Activated naive CD8-positive, alpha-beta T cell treated with anti-CD3 and anti-CD28 coated beads, Interleukin-2, amount 50 U/mL, for 24 hours (primary cell): ENCODE results near the gene LRRC23.

Source experiments
- ATAC-seq: fragments of 150-1000 bp; cut with Tn5 transposase; one replicate; pipeline ENCODE4 v1.10.0; 2021
- DNase-seq: peaks from one replicate; pipeline ENCODE4 v3.0.0; 2021
- H3K27ac Mint-ChIP-seq: one replicate; pipeline ENCODE4 v1.8.0; 2021; ENCODE audit warnings: mild to moderate bottlenecking, mixed read lengths
- H3K27me3 Mint-ChIP-seq: one replicate; pipeline ENCODE4 v1.8.0; 2021; ENCODE audit warnings: mixed read lengths
- H3K36me3 Mint-ChIP-seq: one replicate; pipeline ENCODE4 v1.8.0; 2021; ENCODE audit warnings: low read depth, mixed read lengths
- H3K4me1 Mint-ChIP-seq: one replicate; pipeline ENCODE4 v1.8.0; 2021; ENCODE audit warnings: mixed read lengths
- H3K4me3 Mint-ChIP-seq: one replicate; pipeline ENCODE4 v1.8.0; 2021; ENCODE audit warnings: mild to moderate bottlenecking, moderate library complexity, mixed read lengths
- H3K9me3 Mint-ChIP-seq: one replicate; pipeline ENCODE4 v1.8.0; 2021; ENCODE audit warnings: mixed read lengths

The LRRC23 gene

GRCh38 chr12:6957741-6958608 lies 53.4 kb downstream of the LRRC23 start:
- H3K27me3 Mint-ChIP-seq = peaks cover 5% of the 10 kb centered on the region
- peaks cover 77% of the 10 kb centered on the region for H3K36me3 Mint-ChIP-seq
- no peak for ATAC-seq
- H3K27ac Mint-ChIP-seq = peak overlapping the region; percentile 99
- peaks cover 96% of the 10 kb centered on the region for H3K4me1 Mint-ChIP-seq
- H3K9me3 Mint-ChIP-seq = no peaks in the 10 kb centered on the region
- H3K4me3 Mint-ChIP-seq = peak overlapping the region; percentile 93
- no peak for DNase-seq

GRCh38 chr12:6958609-6959057 lies 54.0 kb downstream of the LRRC23 start:
- peak overlapping the region; percentile 99 for H3K27ac Mint-ChIP-seq
- peaks cover 70% of the 10 kb centered on the region for H3K36me3 Mint-ChIP-seq
- peaks cover 90% of the 10 kb centered on the region for H3K4me1 Mint-ChIP-seq
- DNase-seq = peak; percentile 19
- no peaks in the 10 kb centered on the region for H3K9me3 Mint-ChIP-seq
- H3K4me3 Mint-ChIP-seq = peak overlapping the region; percentile 93
- no peak for ATAC-seq
- H3K27me3 Mint-ChIP-seq = peaks cover 5% of the 10 kb centered on the region

GRCh38 chr12:6959058-6959804 lies 54.6 kb downstream of the LRRC23 start:
- H3K4me3 Mint-ChIP-seq = peak overlapping the region; percentile 93
- peak overlapping the region; percentile 99 for H3K27ac Mint-ChIP-seq
- no peaks in the 10 kb centered on the region for H3K27me3 Mint-ChIP-seq
- DNase-seq (peak; percentile 78), ATAC-seq (peak; percentile 44)
- no peaks in the 10 kb centered on the region for H3K9me3 Mint-ChIP-seq
- peaks cover 90% of the 10 kb centered on the region for H3K4me1 Mint-ChIP-seq
- H3K36me3 Mint-ChIP-seq = peaks cover 67% of the 10 kb centered on the region

- DNase-seq (no peak), ATAC-seq (no peak)
- H3K4me1 Mint-ChIP-seq = peaks cover 90% of the 10 kb centered on the region
- no peaks in the 10 kb centered on the region for H3K9me3 Mint-ChIP-seq
- H3K27ac Mint-ChIP-seq = peak overlapping the region; percentile 99
- peaks cover 64% of the 10 kb centered on the region for H3K36me3 Mint-ChIP-seq
- H3K4me3 Mint-ChIP-seq = peak overlapping the region; percentile 93
- no peaks in the 10 kb centered on the region for H3K27me3 Mint-ChIP-seq
These were observed 55.4 kb downstream of the LRRC23 start for GRCh38 chr12:6959805-6960592.

GRCh38 chr12:6960593-6961277 lies 56.1 kb downstream of the LRRC23 start:
- Mint-ChIP-seq H3K27me3 (no peaks in the 10 kb centered on the region), H3K4me1 (peaks cover 91% of the 10 kb centered on the region), H3K9me3 (no peaks in the 10 kb centered on the region), H3K36me3 (peaks cover 65% of the 10 kb centered on the region), H3K27ac (peak overlapping the region; percentile 99), H3K4me3 (peak overlapping the region; percentile 93)
- ATAC-seq (no peak), DNase-seq (peak; percentile 35)

GRCh38 chr12:6961278-6961694 lies 56.7 kb downstream of the LRRC23 start:
- DNase-seq = peak; percentile 94
- peaks cover 90% of the 10 kb centered on the region for H3K4me1 Mint-ChIP-seq
- peaks cover 64% of the 10 kb centered on the region for H3K36me3 Mint-ChIP-seq
- no peaks in the 10 kb centered on the region for H3K27me3 Mint-ChIP-seq
- peak overlapping the region; percentile 93 for H3K4me3 Mint-ChIP-seq
- no peaks in the 10 kb centered on the region for H3K9me3 Mint-ChIP-seq
- peak; percentile 69 for ATAC-seq
- peak overlapping the region; percentile 99 for H3K27ac Mint-ChIP-seq

GRCh38 chr12:6961695-6962284 lies 57.2 kb downstream of the LRRC23 start:
- Mint-ChIP-seq H3K27ac (peak overlapping the region; percentile 99), H3K9me3 (no peaks in the 10 kb centered on the region), H3K4me1 (peaks cover 89% of the 10 kb centered on the region), H3K36me3 (peaks cover 63% of the 10 kb centered on the region), H3K4me3 (peak overlapping the region; percentile 93), H3K27me3 (no peaks in the 10 kb centered on the region)
- DNase-seq (peak; percentile 65), ATAC-seq (peak; percentile 37)

- no peaks in the 10 kb centered on the region for H3K9me3 Mint-ChIP-seq
- H3K27ac Mint-ChIP-seq = peak overlapping the region; percentile 99
- H3K27me3 Mint-ChIP-seq = no peaks in the 10 kb centered on the region
- peaks cover 61% of the 10 kb centered on the region for H3K36me3 Mint-ChIP-seq
- peak overlapping the region; percentile 93 for H3K4me3 Mint-ChIP-seq
- peak; percentile 26 for DNase-seq
- peaks cover 88% of the 10 kb centered on the region for H3K4me1 Mint-ChIP-seq
- no peak for ATAC-seq
These were observed 57.8 kb downstream of the LRRC23 start for GRCh38 chr12:6962285-6963015.

GRCh38 chr12:6963016-6963731 lies 58.6 kb downstream of the LRRC23 start:
- H3K9me3 Mint-ChIP-seq = no peaks in the 10 kb centered on the region
- ATAC-seq = no peak
- no peaks in the 10 kb centered on the region for H3K27me3 Mint-ChIP-seq
- H3K4me3 Mint-ChIP-seq = no peak overlapping the region
- H3K4me1 Mint-ChIP-seq = peaks cover 88% of the 10 kb centered on the region
- H3K27ac Mint-ChIP-seq = peak overlapping the region; percentile 99
- H3K36me3 Mint-ChIP-seq = peaks cover 61% of the 10 kb centered on the region
- DNase-seq = peak; percentile 20
